LoVo (cell line): ENCODE measurements around the gene BCR.

Experiments used
- DNase-seq: peaks from one replicate; pipeline ENCODE4 v3.0.0-alpha.2; 2016; ENCODE audit warnings: low spot score

Gene BCR

GRCh38 chr22:23200898-23201297, 20.6 kb downstream of the BCR start:
- DNase-seq, result no peak

- no peak for DNase-seq
Measured at GRCh38 chr22:23202812-23203451, 22.6 kb downstream of the BCR start.

GRCh38 chr22:23203452-23204124, 23.3 kb downstream of the BCR start:
- DNase-seq, result no peak

GRCh38 chr22:23204125-23204488, 23.8 kb downstream of the BCR start:
- DNase-seq, result no peak

- DNase-seq, result no peak
Measured at GRCh38 chr22:23204541-23205157, 24.3 kb downstream of the BCR start.

- no peak for DNase-seq
Measured at GRCh38 chr22:23205339-23206049, 25.2 kb downstream of the BCR start.

GRCh38 chr22:23206915-23207314, 26.6 kb downstream of the BCR start:
- DNase-seq, result no peak

- DNase-seq, result no peak
Measured at GRCh38 chr22:23207729-23208393, 27.6 kb downstream of the BCR start.

GRCh38 chr22:23210428-23211170, 30.3 kb downstream of the BCR start:
- no peak for DNase-seq

GRCh38 chr22:23211622-23212021, 31.3 kb downstream of the BCR start:
- no peak for DNase-seq

- DNase-seq, result no peak
Measured at GRCh38 chr22:23212061-23213021, 32.0 kb downstream of the BCR start.

- DNase-seq, result no peak
Measured at GRCh38 chr22:23213022-23213555, 32.8 kb downstream of the BCR start.

GRCh38 chr22:23213581-23214334, 33.4 kb downstream of the BCR start:
- DNase-seq, result no peak

- DNase-seq, result no peak
Measured at GRCh38 chr22:23214398-23214797, 34.1 kb downstream of the BCR start.

- no peak for DNase-seq
Measured at GRCh38 chr22:23215294-23216241, 35.3 kb downstream of the BCR start.

- no peak for DNase-seq
Measured at GRCh38 chr22:23216461-23217170, 36.3 kb downstream of the BCR start.

GRCh38 chr22:23217171-23218052, 37.1 kb downstream of the BCR start:
- DNase-seq, result no peak
